HG02610 (cell line): ENCODE results near the gene ARHGAP27.

ENCODE experiments used
- ATAC-seq: cut with Tn5 transposase; IDR thresholded peaks from one replicate; pipeline ENCODE4 v1.9.1; 2021; ENCODE audit warnings: mild to moderate bottlenecking, moderate library complexity; ENCODE audit not compliant: unreplicated experiment

Gene ARHGAP27

GRCh38 chr17:45410144-45411091 is 22.3 kb downstream of the ARHGAP27 start:
- ATAC-seq = peak; percentile 56

- ATAC-seq = no peak
These were observed 23.0 kb downstream of the ARHGAP27 start for GRCh38 chr17:45409659-45410076.

DNA sequence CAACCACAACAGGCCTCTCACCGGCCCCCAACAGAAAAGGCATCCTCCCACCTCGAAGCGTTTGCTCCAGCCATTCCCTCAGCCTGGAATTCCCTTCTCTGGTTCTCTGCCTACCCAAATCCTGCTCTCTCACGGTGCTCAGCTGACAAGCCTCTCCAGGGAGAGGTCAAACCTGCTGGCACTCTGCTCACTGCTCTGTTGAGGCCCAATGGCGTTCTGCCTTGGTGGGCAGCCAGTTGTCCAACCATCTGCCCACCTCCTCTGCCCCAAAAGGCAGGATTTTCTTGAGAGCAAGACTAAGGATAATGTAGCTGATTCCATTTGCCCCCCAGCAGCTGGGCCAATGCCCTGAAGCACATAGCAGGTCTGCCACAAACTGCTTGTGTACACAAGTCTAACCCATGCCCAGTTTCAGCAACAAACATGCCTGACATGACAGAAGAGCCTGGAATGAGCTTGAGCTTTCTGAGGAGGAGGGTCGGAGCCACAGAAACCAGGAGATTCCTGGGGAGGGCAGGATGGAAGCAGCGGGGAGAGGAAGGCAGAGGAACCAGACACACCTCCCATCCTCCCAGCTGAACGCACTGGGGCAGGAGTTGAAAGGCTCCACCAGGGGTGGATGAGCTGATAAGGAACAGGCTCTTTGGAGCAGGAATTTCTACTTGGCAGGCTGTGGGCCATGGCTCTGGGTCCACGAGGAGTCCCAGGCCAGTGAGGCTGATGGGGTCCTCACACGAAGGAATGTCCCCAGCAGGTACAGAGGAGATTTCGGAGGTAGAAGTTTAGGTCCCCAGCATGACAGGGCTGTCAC is 23.9 kb downstream of the ARHGAP27 start:
- ATAC-seq = no peak

- no peak for ATAC-seq
These were observed 26.6 kb downstream of the ARHGAP27 start for GRCh38 chr17:45406107-45406506.

DNA sequence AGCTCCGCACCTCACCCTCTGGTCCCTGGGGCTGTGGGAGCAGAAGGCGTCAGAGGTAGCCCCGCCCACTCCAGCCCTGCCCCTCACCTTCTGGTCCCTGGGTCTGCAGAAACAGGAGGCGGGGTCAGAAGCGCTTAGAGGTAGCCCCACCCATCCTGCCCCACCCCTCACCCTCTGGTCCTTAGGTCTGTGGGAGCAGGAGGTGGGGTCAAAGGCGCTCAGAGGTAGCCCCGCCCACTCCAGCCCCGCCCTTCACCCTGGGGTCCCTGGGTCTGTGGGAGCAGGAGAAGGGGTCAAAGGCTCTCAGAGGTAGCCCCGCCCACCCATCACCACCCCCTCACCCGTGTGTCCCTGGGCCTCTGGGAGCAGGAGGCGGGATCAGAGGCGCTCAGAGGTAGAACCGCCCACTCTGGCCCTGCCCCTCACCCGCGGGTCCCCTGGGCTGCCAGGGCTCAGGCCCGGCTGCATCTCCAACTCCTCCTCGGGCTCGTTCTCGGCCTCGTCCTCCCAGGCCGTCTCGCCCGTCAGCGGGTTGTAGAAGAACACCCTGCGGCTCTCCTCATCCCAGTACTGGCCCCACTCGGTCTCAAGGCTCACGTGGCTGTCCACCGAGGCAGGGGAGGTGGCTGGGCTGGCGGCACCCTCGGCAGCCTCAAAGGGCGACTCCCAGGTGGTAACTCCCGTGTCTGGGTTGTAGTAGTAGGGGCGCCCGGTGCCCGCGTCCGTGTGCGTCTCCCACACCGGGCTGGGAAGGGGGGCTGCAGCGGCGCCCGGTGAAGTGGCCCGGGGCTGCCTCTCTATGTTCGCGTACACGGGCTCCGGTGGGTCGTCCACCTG is 27.2 kb downstream of the ARHGAP27 start:
- no peak for ATAC-seq

DNA sequence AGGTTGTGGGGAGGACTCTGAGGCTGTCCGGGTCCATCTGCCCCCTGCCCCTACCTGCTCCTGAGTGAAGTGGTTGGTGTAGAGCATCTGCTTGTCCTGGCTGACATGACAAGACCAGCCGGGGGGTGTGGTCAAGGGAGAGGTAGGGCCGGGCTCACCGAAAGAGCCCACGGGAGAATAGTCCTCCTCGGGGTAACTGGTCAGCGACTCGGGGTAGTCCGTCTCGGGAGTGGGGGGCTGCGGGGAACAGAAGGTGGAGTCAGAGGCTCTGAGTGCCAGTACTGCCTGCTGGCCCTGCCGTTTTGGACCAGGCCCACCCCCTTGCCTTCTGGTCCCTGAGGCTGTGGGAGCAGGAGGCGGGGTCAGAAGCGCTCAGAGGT is 27.8 kb downstream of the ARHGAP27 start:
- no peak for ATAC-seq

GRCh38 chr17:45403906-45404490 is 28.7 kb downstream of the ARHGAP27 start:
- no peak for ATAC-seq

- no peak for ATAC-seq
These were observed 29.8 kb downstream of the ARHGAP27 start for GRCh38 chr17:45402916-45403315.

GRCh38 chr17:45398800-45399199 is 33.9 kb downstream of the ARHGAP27 start:
- ATAC-seq = no peak

- no peak for ATAC-seq
These were observed 34.9 kb downstream of the ARHGAP27 start for GRCh38 chr17:45397796-45398195.

- ATAC-seq = no peak
These were observed 36.0 kb downstream of the ARHGAP27 start for GRCh38 chr17:45396496-45397205.

- ATAC-seq = no peak
These were observed 36.9 kb downstream of the ARHGAP27 start for GRCh38 chr17:45395569-45396415.

DNA sequence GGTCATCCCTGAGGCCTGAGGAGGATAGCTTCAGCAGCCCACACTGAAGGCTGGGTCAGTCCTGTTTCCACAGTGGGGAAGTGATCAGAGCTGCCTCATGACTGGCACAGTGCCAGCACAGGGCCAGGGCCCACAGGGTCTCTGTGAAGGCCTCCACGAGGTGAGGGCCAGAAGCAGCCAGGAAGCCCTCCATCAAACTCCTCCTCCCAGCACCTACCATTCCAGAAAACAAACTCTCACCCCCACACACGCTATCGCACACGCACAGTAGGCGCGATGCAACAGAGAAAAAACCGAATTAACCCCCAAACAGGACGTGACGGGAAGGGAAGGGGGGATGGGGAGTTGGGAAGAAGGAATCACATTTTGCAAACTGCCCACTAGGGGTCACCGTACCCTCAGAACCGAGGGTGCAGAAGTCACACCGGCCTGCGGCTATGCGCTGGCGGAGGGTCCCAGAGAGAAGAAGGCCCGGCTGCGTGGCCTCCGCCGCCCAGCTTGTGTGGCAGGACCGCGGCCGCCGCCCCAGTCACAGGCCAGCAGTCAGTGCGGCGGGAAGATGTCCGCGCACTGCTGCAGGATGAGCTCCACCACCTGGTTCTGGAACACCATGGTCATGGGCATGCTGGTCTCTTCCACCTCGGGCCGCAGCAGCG is 37.6 kb downstream of the ARHGAP27 start:
- ATAC-seq = no peak

DNA sequence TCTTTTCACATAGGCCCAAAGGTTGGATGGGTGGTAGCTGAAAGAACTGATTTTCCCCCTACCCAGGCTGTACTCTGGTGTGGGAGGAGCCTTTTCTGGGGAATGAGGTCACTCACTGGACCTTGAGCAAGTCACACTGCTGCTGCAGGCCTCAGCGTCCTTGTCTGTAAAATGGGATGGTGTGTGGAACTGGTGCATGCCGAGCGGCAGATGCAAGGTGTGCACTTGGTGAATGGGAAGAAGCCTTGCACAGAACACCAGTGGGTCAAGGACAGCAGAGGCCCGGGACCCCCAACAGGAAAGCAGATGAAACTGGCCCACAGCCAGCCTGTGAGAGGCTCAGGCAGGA is 38.1 kb downstream of the ARHGAP27 start:
- no peak for ATAC-seq

DNA sequence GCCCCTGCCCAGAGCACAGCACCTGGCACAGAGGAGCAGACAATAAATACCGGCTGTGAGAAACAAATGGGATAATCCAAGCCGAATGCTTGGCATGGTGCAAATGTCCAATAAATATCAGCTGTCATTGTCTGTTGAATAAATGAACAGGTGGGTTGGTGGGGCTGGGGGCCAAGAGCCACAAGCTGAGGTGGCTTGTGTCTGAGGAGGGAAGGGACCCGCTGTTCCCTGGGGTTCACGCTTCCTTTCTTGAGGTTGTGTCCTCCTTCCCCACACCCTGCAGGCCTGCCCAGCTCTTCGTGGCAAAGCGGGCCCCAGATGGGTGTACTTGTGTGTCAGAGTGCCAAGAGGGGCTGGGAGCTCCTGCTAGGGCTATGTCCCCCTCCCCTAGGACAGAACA is 38.6 kb downstream of the ARHGAP27 start:
- no peak for ATAC-seq

DNA sequence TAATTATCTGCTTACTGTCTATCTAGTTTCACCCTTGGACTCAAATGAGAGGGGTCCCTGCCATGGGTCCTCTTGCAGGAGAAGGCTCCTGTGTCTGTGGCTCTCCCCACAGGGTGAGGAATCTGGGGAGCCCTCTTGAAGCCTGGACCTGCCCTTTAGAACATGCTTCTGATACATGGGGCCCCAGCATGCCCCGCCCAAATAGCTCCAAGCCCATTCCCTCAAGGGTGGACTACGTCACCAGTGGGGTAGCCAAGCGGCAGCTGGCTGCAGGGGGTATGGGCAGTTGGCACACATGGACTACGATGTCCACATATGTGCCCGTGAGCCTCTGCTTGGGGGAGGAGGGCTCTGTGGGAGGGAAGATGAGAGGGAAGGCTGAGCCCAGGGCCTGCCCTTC is 39.3 kb downstream of the ARHGAP27 start:
- no peak for ATAC-seq

DNA sequence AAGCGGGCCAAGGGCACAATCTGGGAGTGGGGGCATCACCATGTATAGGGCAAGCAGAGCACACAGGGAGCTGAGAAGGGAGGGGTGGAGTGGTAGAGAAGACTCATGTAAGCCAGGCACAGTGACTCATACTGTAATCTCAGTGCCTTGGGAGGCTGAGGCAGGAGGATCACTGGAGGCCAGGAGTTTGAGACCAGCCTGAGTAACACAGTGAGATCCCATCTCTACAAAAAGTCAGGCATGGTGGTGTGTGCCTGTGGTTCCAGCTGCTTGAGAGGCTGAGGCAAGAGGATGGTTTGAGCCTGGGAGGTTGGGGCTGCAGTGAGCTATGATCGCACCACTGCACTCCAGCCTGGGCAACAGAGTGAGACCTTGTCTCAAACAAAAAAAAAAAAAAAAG is 40.8 kb downstream of the ARHGAP27 start:
- ATAC-seq = no peak

GRCh38 chr17:45391291-45391690 is 41.4 kb downstream of the ARHGAP27 start:
- no peak for ATAC-seq

- ATAC-seq = no peak
These were observed 43.3 kb downstream of the ARHGAP27 start for GRCh38 chr17:45389354-45389753.
